HepG2 (cell line): Measurements from ENCODE around the gene FUBP3. TPM values are rescaled to one million over a fixed set of nuclear protein-coding genes. Genes with fewer than 3 reads are reported as not detected.

ENCODE experiments used
- ATAC-seq: fragments of 200-7000 bp; cut with Tn5 transposase; 3 replicates; pipeline ENCODE4 v1.9.1; 2020; ENCODE audit warnings: mild to moderate bottlenecking, moderate library complexity
- BruUV-seq: library from RNA; stranded (reverse); fragments of 400-500 nt; replicated peaks from 2 replicates; lab custom pipeline; 2021; lab: Mats Ljungman, UMichigan
- CTCF ChIA-PET: fragments of 300-600 bp; formaldehyde crosslinking; extraction: SDS; loops from one replicate; lab custom pipeline; 2021; ENCODE audit warnings: low total read pairs, inconsistent platforms, low intra/inter-chr PET ratio; lab: Yijun Ruan, JAX
- POLR2A ChIA-PET: fragments of 350-600 bp; sonication (Branson Sonifier 250); formaldehyde crosslinking; loops from one replicate; lab custom pipeline; 2020; ENCODE audit warnings: antibody characterized with exemption, inconsistent platforms; lab: Yijun Ruan, JAX
- DNase-seq: peaks from one replicate; pipeline ENCODE4 v3.0.0-alpha.2; 2015; ENCODE audit warnings: low spot score
- FAIRE-seq: peaks from 3 replicates; lab custom pipeline; 2011; peaks lifted over from hg19 to GRCh38; lab: Jason Lieb, UNC
- H2AFZ ChIP-seq: one replicate; pipeline ENCODE4 v1.6.1; 2011; ENCODE audit warnings: low read length, inconsistent platforms
- H3K27ac ChIP-seq: fragments of 300-600 bp; 3 replicates; pipeline ENCODE4 v1.8.0; 2011; ENCODE audit warnings: mixed run types, mild to moderate bottlenecking, mixed read lengths, low read length, inconsistent platforms; ENCODE audit not compliant: insufficient read depth; ENCODE audit errors: extremely low read length
- H3K27me3 ChIP-seq, 2 experiments: fragments of 200-600 bp in 1 of 2; 2 replicates in 1 of 2; 3 replicates in 1 of 2; pipeline versions ENCODE4 v1.6.0 to v1.8.0; 2011; ENCODE audit warnings: low read length in 2 of 2, mild to moderate bottlenecking in 2 of 2, moderate library complexity in 2 of 2, inconsistent platforms in 1 of 2; ENCODE audit not compliant: insufficient read depth in 2 of 2, control insufficient read depth in 1 of 2
- H3K36me3 ChIP-seq, 2 experiments: fragments of 200-600 bp in 1 of 2; replicated peaks in 1 of 2; 2 replicates in 1 of 2; 3 replicates in 1 of 2; pipeline versions ENCODE4 v1.5.1 to v1.8.0; 2011; ENCODE audit warnings: low read length in 2 of 2, inconsistent platforms in 1 of 2; ENCODE audit not compliant: insufficient read depth in 2 of 2, control insufficient read depth in 1 of 2
- H3K4me1 ChIP-seq: 2 replicates; pipeline ENCODE4 v1.5.1; 2012; ENCODE audit warnings: low read length, inconsistent platforms; ENCODE audit not compliant: insufficient read depth
- H3K4me2 ChIP-seq: 2 replicates; pipeline ENCODE4 v1.6.0; 2011; ENCODE audit warnings: low read depth, low read length, inconsistent platforms
- H3K4me3 ChIP-seq, 3 experiments: fragments of 200-600 bp in 1 of 3; sonication (generic), shearing (Covaris generic) in 1 of 3; replicated peaks in 1 of 3; 2 replicates each; pipeline ENCODE4 v1.5.1; 2011 to 2016; ENCODE audit warnings: low read length in 3 of 3, inconsistent platforms in 2 of 3, low read depth in 2 of 3, mild to moderate bottlenecking in 2 of 3, control low read depth in 1 of 3, mixed read lengths in 1 of 3; ENCODE audit not compliant: insufficient read depth in 1 of 3
- H3K79me2 ChIP-seq: one replicate; pipeline ENCODE4 v1.6.1; 2011; ENCODE audit warnings: low read length, inconsistent platforms; ENCODE audit not compliant: insufficient read depth
- H3K9ac ChIP-seq: 2 replicates; pipeline ENCODE4 v1.6.0; 2011; ENCODE audit warnings: mild to moderate bottlenecking, low read depth, low read length, inconsistent platforms; ENCODE audit not compliant: insufficient read depth
- H3K9me3 ChIP-seq: 2 replicates; pipeline ENCODE4 v1.5.1; 2012; ENCODE audit warnings: mild to moderate bottlenecking, low read length
- H4K20me1 ChIP-seq: 2 replicates; pipeline ENCODE4 v1.6.0; 2011; ENCODE audit warnings: inconsistent platforms, mild to moderate bottlenecking, low read length, moderate library complexity; ENCODE audit not compliant: insufficient read depth
- AHR ChIP-seq: IDR thresholded peaks from 2 replicates; pipeline ENCODE4 v1.6.1; 2018; ENCODE audit warnings: missing genetic modification reagents, missing compliant biosample characterization
- ATRX ChIP-seq: sonication (generic); formaldehyde crosslinking; IDR thresholded peaks from 2 replicates; pipeline ENCODE4 v1.4.0; 2020; ENCODE audit warnings: missing genetic modification reagents, borderline replicate concordance
- DPF2 ChIP-seq: sonication (generic); formaldehyde crosslinking; IDR thresholded peaks from 2 replicates; pipeline ENCODE4 v1.4.0; 2020; ENCODE audit warnings: mild to moderate bottlenecking, low read depth, missing genetic modification reagents, borderline replicate concordance
- KLF13 ChIP-seq: sonication (generic); formaldehyde crosslinking; IDR thresholded peaks from 2 replicates; pipeline ENCODE4 v1.4.0; 2020; ENCODE audit warnings: mild to moderate bottlenecking, missing genetic modification reagents
- SETDB1 ChIP-seq: sonication (generic); formaldehyde crosslinking; IDR thresholded peaks from 2 replicates; pipeline ENCODE4 v1.5.1; 2020; ENCODE audit warnings: missing genetic modification reagents, mild to moderate bottlenecking, borderline replicate concordance
- TOE1 ChIP-seq: sonication (generic); formaldehyde crosslinking; IDR thresholded peaks from 2 replicates; pipeline ENCODE4 v1.4.0; 2020; ENCODE audit warnings: mild to moderate bottlenecking, missing genetic modification reagents
- ZBED4 ChIP-seq: sonication (generic); formaldehyde crosslinking; IDR thresholded peaks from 2 replicates; pipeline ENCODE4 v1.4.0; 2020; ENCODE audit warnings: missing genetic modification reagents, borderline replicate concordance
- ZBTB49 ChIP-seq: sonication (generic); formaldehyde crosslinking; IDR thresholded peaks from 2 replicates; pipeline ENCODE4 v1.4.0; 2020; ENCODE audit warnings: missing genetic modification reagents, borderline replicate concordance
- ZFP36L2 ChIP-seq: sonication (generic); formaldehyde crosslinking; IDR thresholded peaks from 2 replicates; pipeline ENCODE4 v1.4.0; 2020; ENCODE audit warnings: missing genetic modification reagents
- ZNF770 ChIP-seq: sonication (generic); formaldehyde crosslinking; IDR thresholded peaks from 2 replicates; pipeline ENCODE4 v1.5.0; 2020; ENCODE audit warnings: mild to moderate bottlenecking, missing genetic modification reagents
- WGBS: methylation state at CpG from one replicate; pipeline ENCODE4 v1.1.6; 2017; ENCODE audit warnings: low lambda C conversion rate; 5-methylcytosine and 5-hydroxymethylcytosine counted together
- in situ Hi-C: cut with HindIII; loops from 2 replicates; pipeline ENCODE4 v1.10.0; 2017; ENCODE audit warnings: low pct_unique_long_range_greater_than_20kb; ENCODE audit not compliant: extremely low pct_ligation_motif_present
- intact Hi-C: fragments of 100-400 bp; cut with micrococcal nuclease; formaldehyde crosslinking; loops from one replicate; pipeline ENCODE4 v1.10.0; 2022; ENCODE audit not compliant: unreplicated experiment
- polyA plus RNA-seq, 8 experiments: library from polyadenylated mRNA; depleted of rRNA in 3 of 8; stranded (reverse) in 7 of 8; unstranded in 1 of 8; fragments of >200 nt; fragmentation: Illumina TruSeq in 4 of 8; extraction: Trizol in 4 of 8; gene quantifications; 2 replicates each; pipeline versions ENCODE4 v1.2.1 to v1.2.3, GENCODE V29; 2011 to 2016; ENCODE audit warnings: low read depth in 4 of 8, missing spikeins in 1 of 8, mixed read lengths in 1 of 8; ENCODE audit not compliant: insufficient read depth in 1 of 8
- total RNA-seq, 5 experiments: library from RNA; depleted of rRNA; stranded (reverse); fragments of >200 nt; fragmentation: Illumina TruSeq; extraction: Trizol; gene quantifications; 2 replicates each; pipeline ENCODE4 v1.2.3, GENCODE V29; 2016; ENCODE audit warnings: low read depth in 1 of 5

Gene FUBP3
- total and polyA plus RNA-seq, 2 of the 13 experiments (the other 11 are each of a cell fraction or from before 2014, with no cell fraction given): 28.7 to 40.0 TPM

GRCh38 chr9:130608554-130609134 lies 29.3 kb downstream of the FUBP3 start (continued):
- no peak for TF ChIP-seq TOE1
- TF ChIP-seq KLF13: no peak
- no peak for TF ChIP-seq ATRX

- no peak overlapping the region for H3K27ac ChIP-seq
- ChIA-PET POLR2A (interaction anchor here (1.1 kb wide), 1 partner anchor 30 kb away, joined by 4 read pairs; the partner anchor contains the start of gene FUBP3), CTCF (no interaction called here)
- ATAC-seq: no peak
- H3K9ac ChIP-seq: no peak overlapping the region
- no TSS peak for BruUV-seq
- no peaks in the 10 kb centered on the region for H3K9me3 ChIP-seq
- H3K4me1 ChIP-seq: peaks cover 12% of the 10 kb centered on the region
- no peak for FAIRE-seq
- DNase-seq: no peak
- peaks cover 18 to 59% of the 10 kb centered on the region in 2 experiments for H3K36me3 ChIP-seq
- no peaks in the 10 kb centered on the region for H3K79me2 ChIP-seq
- no peak overlapping the region for H3K4me2 ChIP-seq
- H3K27me3 ChIP-seq: no peaks in the 10 kb centered on the region
- intact Hi-C loops (loop anchor here (10.0 kb wide), 1 partner anchor 154 kb away; no protein-coding TSS in a partner anchor), in situ Hi-C loops (no loop called here)
- no peaks in the 10 kb centered on the region for H4K20me1 ChIP-seq
- H2AFZ ChIP-seq: no peak overlapping the region
- WGBS: 85% methylated on average over 4 of the region's 9 CpGs
- H3K4me3 ChIP-seq: no peak overlapping the region
- no peak for TF ChIP-seq DPF2 (CRISPR knock-in tag)
- no peak for TF ChIP-seq AHR (CRISPR knock-in tag)
- TF ChIP-seq ZBED4 (CRISPR knock-in tag): no peak
- no peak for TF ChIP-seq ZFP36L2 (CRISPR knock-in tag)
- no peak for TF ChIP-seq SETDB1 (CRISPR knock-in tag)
- no peak for TF ChIP-seq ZBTB49
- no peak for TF ChIP-seq ZNF770 (CRISPR knock-in tag)
Observed at GRCh38 chr9:130609163-130609562, 29.8 kb downstream of the FUBP3 start.
